Measurements from ENCODE around the gene MTRR. TPM values are rescaled to one million over a fixed set of nuclear protein-coding genes. Genes with fewer than 3 reads are reported as not detected.

The MTRR gene
- total RNA-seq, 3 donors from 2014 or later = 50.5 to 53.7 (median 53.3) TPM

- Histone ChIP-seq H3K36me3 (ENCODE audit: low read depth) (no peaks in the 10 kb centered on the region), H3K9me3 (no peaks in the 10 kb centered on the region), H3K4me3 (no peak overlapping the region), H3K4me1 (ENCODE audit: low read depth) (peaks cover 3% of the 10 kb centered on the region)
- TF ChIP-seq CTCF (IDR thresholded peaks at IDR 0.05) = no peak
- ATAC-seq (no peak), DNase-seq (no peak)
- intact Hi-C loops (cut with DNase I, micrococcal nuclease) = no loop called here
These were observed 23.4 kb upstream of the MTRR start for GRCh38 chr5:7845557-7845956.

DNA sequence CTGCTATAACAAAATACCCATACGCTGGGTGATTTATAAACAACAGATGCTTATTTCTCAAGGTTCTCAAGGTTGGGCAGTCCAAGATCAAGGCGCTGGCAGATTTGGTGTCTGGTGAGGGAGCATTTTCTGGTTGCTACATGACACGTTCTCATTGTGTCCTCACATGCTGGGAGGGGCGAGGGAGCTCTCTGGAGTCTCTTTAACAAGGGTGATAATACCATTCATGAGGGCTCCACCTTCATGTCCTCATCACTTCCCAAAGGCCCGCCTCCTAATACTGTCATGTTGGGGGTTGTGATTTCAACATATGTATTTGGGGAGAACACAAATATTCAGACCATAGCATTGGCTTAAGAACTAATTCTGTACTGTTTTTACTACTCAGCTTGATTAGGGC is 22.6 kb upstream of the MTRR start:
- intact Hi-C loops (cut with DNase I, micrococcal nuclease) = no loop called here
- no peaks in the 10 kb centered on the region for H3K36me3 ChIP-seq (ENCODE audit: low read depth)
- no peak for TF ChIP-seq CTCF (IDR thresholded peaks at IDR 0.05)
- no peak for ATAC-seq
- DNase-seq = no peak
- peaks cover 3% of the 10 kb centered on the region for H3K4me1 ChIP-seq (ENCODE audit: low read depth)
- no peaks in the 10 kb centered on the region for H3K9me3 ChIP-seq
- no peak overlapping the region for H3K4me3 ChIP-seq

DNA sequence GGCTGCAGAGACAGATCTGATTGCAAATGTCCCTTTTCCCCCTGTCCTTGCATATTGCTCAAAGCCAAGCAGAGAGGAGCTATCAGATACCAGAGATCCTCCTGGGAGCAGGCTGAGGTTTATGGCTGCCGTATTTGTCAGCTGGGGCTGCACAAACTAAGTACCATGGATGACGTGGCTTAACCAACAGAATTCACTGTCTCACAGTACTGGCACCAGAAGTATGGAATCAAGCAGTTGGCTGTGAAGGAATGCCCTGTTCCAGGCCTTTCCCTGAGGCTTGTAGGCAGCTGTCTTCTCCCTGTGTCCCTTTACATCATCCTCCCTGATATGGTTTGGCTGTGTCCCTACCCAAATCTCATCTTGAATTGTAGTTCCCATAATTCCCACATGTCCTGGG is 20.7 kb upstream of the MTRR start:
- H3K4me1 ChIP-seq (ENCODE audit: low read depth) = peaks cover 3% of the 10 kb centered on the region
- H3K9me3 ChIP-seq = no peaks in the 10 kb centered on the region
- no peak overlapping the region for H3K4me3 ChIP-seq
- DNase-seq (no peak), ATAC-seq (no peak)
- no peak for TF ChIP-seq CTCF (IDR thresholded peaks at IDR 0.05)
- intact Hi-C loops (cut with DNase I, micrococcal nuclease) = no loop called here
- no peaks in the 10 kb centered on the region for H3K36me3 ChIP-seq (ENCODE audit: low read depth)

GRCh38 chr5:7849681-7850394 is 19.1 kb upstream of the MTRR start:
- no peak overlapping the region for H3K4me3 ChIP-seq
- H3K36me3 ChIP-seq (ENCODE audit: low read depth) = no peaks in the 10 kb centered on the region
- no peaks in the 10 kb centered on the region for H3K9me3 ChIP-seq
- intact Hi-C loops (cut with DNase I, micrococcal nuclease) = no loop called here
- DNase-seq (peak in 2 of 3 donors; percentile 10 to 32), ATAC-seq (peak; percentile 37)
- peaks cover 3% of the 10 kb centered on the region for H3K4me1 ChIP-seq (ENCODE audit: low read depth)
- TF ChIP-seq CTCF (IDR thresholded peaks at IDR 0.05) = no peak

DNA sequence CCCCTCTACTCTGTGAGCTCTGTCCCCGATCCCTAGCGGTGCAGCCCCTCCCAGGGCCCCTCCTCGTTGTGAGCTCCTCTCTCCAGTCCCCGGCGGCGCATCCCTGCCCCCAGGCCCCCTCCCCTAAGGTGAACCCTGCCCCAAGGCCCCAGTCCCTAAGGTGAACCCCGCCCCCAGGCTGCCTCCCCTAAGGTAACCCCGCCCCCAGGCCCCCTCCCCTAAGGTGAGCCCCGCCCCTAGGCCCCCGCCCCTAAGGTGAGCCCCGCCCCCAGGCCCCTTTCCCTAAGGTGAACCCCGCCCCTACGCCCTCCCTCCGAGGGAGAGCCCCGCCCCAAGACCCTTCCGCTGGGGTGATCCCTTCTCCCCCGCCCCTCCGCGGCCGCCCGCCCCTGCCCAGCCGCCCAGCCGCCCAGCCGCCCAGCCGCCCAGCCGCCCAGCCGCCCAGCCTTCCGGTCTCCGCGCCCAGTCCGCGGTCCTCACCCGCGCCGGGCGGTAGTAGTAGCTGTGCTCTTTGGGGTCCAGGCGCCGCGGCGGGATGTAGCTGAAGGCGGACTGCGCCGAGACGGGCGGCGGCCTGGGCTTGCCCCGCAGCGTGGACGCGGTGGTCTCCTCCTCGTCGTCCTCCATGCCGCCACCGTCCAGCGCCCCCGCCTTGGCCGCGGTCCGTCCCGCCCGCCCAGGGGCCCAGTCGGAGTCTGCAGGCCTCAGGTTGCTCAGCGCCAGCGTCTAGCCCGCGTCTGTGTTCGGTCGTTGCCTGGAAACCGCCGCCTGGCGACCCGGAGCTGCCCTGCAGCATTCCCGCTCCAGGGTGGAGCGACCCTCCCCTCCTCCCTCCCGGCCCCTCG is 18.3 kb upstream of the MTRR start, which contains the start of gene CFAP90:
TSS of gene CFAP90 (minus strand) at position 739 of the 845 bp plus-strand sequence. CDS start at position 627, 112 bp downstream.
- Histone ChIP-seq H3K36me3 (ENCODE audit: low read depth) (no peaks in the 10 kb centered on the region), H3K9me3 (no peaks in the 10 kb centered on the region), H3K4me3 (no peak within 1 kb of the TSS), H3K4me1 (ENCODE audit: low read depth) (peaks cover 3% of the 10 kb centered on the region)
- intact Hi-C loops (cut with DNase I, micrococcal nuclease) = no loop called here
- peak; percentile 32 to 61 (median 49) for DNase-seq
- TF ChIP-seq CTCF (IDR thresholded peaks at IDR 0.05) = no peak
- peak; percentile 77 for ATAC-seq

All from mucosa of descending colon (tissue), 3 donors.